Right atrium auricular region (tissue), 2 donors: ENCODE measurements around the gene MED13. TPM values are rescaled to one million over a fixed set of nuclear protein-coding genes. Genes with fewer than 3 reads are reported as not detected.

Experiments
- DNase-seq: peaks from one replicate; pipeline ENCODE4 v3.0.0-alpha.2; 2019; ENCODE audit warnings: low spot score
- H3K27ac ChIP-seq, 2 donors: fragments of 200-600 bp; sonication (generic); 1 replicate in 1 of 2; 2 replicates in 1 of 2; pipeline ENCODE4 v1.5.1; 2016 to 2019
- H3K27me3 ChIP-seq, 2 donors: fragments of 200-600 bp; sonication (generic); one replicate each; pipeline versions ENCODE4 v1.5.1 to v1.6.0; 2017 to 2019
- H3K36me3 ChIP-seq: fragments of 200-600 bp; sonication (generic); one replicate; pipeline ENCODE4 v1.5.1; 2016
- H3K4me1 ChIP-seq, 2 donors: fragments of 200-600 bp; sonication (generic); one replicate each; pipeline versions ENCODE4 v1.5.1 to v1.6.0; 2017 to 2019
- H3K4me3 ChIP-seq, 2 donors: fragments of 200-600 bp; sonication (generic); 1 replicate in 1 of 2; 2 replicates in 1 of 2; pipeline ENCODE4 v1.5.1; 2017 to 2019; ENCODE audit warnings: mild to moderate bottlenecking in 1 of 2, moderate library complexity in 1 of 2
- H3K9me3 ChIP-seq, 2 donors: fragments of 200-600 bp; sonication (generic); one replicate each; pipeline ENCODE4 v1.5.1; 2019
- total RNA-seq, 2 donors: library from RNA; depleted of rRNA; stranded (reverse); fragments of >200 nt; gene quantifications; one replicate each; pipeline ENCODE4 v1.1.0, GENCODE V29; 2016
- TF ChIP-seq, protein P1 (sequence below), 2 donors: fragments of 200-600 bp; sonication (generic); IDR thresholded peaks; one replicate each; pipeline ENCODE4 v1.5.1; 2019; ENCODE audit warnings: antibody characterized with exemption in 2 of 2

Gene MED13
- total RNA-seq, 2 donors from 2014 or later = 33.2 to 42.4 TPM

GRCh38 chr17:62099532-62099931 lies 34.5 kb upstream of the MED13 start:
- DNase-seq = no peak
- Histone ChIP-seq H3K9me3 (no peaks in the 10 kb centered on the region), H3K27me3 (no peaks in the 10 kb centered on the region), H3K4me1 (no peaks in the 10 kb centered on the region), H3K36me3 (no peaks in the 10 kb centered on the region), H3K27ac (no peak overlapping the region), H3K4me3 (no peak overlapping the region)
- TF ChIP-seq, protein P1, sequence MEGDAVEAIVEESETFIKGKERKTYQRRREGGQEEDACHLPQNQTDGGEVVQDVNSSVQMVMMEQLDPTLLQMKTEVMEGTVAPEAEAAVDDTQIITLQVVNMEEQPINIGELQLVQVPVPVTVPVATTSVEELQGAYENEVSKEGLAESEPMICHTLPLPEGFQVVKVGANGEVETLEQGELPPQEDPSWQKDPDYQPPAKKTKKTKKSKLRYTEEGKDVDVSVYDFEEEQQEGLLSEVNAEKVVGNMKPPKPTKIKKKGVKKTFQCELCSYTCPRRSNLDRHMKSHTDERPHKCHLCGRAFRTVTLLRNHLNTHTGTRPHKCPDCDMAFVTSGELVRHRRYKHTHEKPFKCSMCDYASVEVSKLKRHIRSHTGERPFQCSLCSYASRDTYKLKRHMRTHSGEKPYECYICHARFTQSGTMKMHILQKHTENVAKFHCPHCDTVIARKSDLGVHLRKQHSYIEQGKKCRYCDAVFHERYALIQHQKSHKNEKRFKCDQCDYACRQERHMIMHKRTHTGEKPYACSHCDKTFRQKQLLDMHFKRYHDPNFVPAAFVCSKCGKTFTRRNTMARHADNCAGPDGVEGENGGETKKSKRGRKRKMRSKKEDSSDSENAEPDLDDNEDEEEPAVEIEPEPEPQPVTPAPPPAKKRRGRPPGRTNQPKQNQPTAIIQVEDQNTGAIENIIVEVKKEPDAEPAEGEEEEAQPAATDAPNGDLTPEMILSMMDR (IDR thresholded peaks at IDR 0.05) = no peak

GRCh38 chr17:62098623-62099231 lies 33.6 kb upstream of the MED13 start:
- Histone ChIP-seq H3K4me3 (no peak overlapping the region), H3K27ac (no peak overlapping the region), H3K36me3 (no peaks in the 10 kb centered on the region), H3K9me3 (no peaks in the 10 kb centered on the region), H3K4me1 (no peaks in the 10 kb centered on the region), H3K27me3 (no peaks in the 10 kb centered on the region)
- TF ChIP-seq, protein P1 (IDR thresholded peaks at IDR 0.05) = no peak
- DNase-seq = no peak

DNA sequence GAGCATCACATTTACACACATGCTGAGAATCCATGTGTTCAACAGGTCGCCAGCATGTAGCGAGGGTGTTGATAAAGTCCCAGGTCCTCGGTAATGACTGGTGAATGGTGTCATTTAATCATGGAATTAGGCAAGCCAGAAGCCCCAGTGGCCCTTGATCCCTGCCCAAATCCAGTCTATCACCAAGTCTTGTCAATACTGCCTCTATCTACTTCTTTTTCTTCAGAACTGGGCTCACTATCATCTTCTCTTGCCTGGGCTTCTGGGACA lies 31.3 kb upstream of the MED13 start:
- no peaks in the 10 kb centered on the region for H3K27me3 ChIP-seq
- DNase-seq = no peak
- H3K36me3 ChIP-seq = no peaks in the 10 kb centered on the region
- H3K27ac ChIP-seq = no peak overlapping the region
- no peak overlapping the region for H3K4me3 ChIP-seq
- TF ChIP-seq, protein P1 (IDR thresholded peaks at IDR 0.05) = no peak
- no peaks in the 10 kb centered on the region for H3K4me1 ChIP-seq
- H3K9me3 ChIP-seq = no peaks in the 10 kb centered on the region

DNA sequence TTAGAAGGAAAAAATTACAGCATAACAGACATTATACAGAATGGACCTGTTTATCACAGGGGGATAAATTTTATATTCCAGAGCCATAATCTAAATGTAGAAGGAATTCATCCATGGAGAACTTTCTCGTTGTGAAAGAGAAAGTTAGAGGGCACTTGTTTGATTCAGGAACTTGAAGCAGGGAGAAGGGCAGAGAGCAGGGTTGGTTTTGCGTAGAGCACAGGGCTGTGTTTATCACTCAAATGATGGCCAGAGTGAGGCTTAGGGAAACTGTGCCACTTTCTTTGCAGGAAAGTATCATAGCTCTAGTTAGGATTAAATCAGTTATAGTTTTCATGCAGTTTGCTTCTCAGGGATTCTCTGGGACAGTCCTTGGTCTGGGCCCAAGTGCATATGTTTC lies 29.1 kb upstream of the MED13 start:
- Histone ChIP-seq H3K9me3 (no peaks in the 10 kb centered on the region), H3K4me3 (no peak overlapping the region), H3K27me3 (no peaks in the 10 kb centered on the region), H3K27ac (no peak overlapping the region), H3K4me1 (no peaks in the 10 kb centered on the region), H3K36me3 (no peaks in the 10 kb centered on the region)
- TF ChIP-seq, protein P1 (IDR thresholded peaks at IDR 0.05) = no peak
- no peak for DNase-seq

DNA sequence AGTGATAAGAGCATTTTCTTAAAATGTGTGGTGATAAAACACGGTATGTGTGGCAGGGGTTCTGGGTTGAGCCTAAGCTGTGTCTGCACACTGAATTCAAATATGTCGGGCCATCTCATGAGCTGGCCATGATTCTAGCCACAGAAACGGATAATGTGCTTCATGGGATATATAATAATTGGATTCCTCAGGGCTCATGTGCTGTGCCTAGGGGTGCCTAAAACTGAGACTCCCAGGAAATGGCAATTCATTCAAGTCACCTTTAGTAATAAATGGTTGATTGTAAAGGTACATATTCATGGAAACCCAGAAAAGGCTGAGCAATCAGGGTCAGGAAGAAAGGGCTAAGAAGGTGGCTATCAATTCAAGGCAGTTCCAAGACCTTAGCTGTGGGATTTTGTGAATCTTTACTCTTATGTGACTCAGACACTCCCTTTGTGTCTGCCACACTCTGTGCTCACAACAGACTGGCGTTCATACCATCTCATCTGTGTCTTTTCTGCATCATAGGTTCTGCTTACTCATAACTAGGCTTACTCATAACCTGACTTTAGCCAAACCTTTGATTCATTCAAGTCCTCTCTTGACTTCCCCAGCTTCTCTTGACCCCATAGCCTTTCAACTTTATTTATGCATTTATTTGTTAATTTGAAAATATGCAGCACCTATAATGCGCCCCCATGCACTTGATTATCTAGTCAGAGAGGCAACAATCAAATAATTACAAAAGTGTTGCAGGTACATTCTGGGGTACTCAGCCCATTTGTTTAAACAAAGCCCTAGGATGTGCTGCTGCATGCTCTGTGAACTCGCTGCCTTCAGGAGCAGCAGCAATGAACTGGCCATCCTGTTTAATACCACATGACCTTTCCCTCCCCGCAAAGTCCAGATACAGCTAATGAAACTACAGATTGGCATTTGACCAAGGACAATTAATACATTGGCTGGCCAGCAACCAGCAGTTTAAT lies 28.4 kb upstream of the MED13 start:
- TF ChIP-seq, protein P1 (IDR thresholded peaks at IDR 0.05) = no peak
- H3K4me1 ChIP-seq = no peaks in the 10 kb centered on the region
- no peak overlapping the region for H3K4me3 ChIP-seq
- H3K36me3 ChIP-seq = no peaks in the 10 kb centered on the region
- H3K9me3 ChIP-seq = no peaks in the 10 kb centered on the region
- no peaks in the 10 kb centered on the region for H3K27me3 ChIP-seq
- DNase-seq = no peak
- H3K27ac ChIP-seq = no peak overlapping the region
